Ovary (tissue), 9 donors: Measurements from ENCODE around the gene RSRC1. TPM values are rescaled to one million over a fixed set of nuclear protein-coding genes. Genes with fewer than 3 reads are reported as not detected.

Experiments used
- DNase-seq, 5 donors: peaks; one replicate each; pipeline ENCODE4 v3.0.0-alpha.2; 2019 to 2020
- H3K27ac ChIP-seq, 2 donors: fragments of 200-600 bp; one replicate each; pipeline versions ENCODE4 v1.5.1 to v1.8.0; 2019 to 2022
- H3K27me3 ChIP-seq: fragments of 200-600 bp; one replicate; pipeline ENCODE4 v1.8.0; 2022
- H3K36me3 ChIP-seq: fragments of 200-600 bp; sonication (generic); one replicate; pipeline ENCODE4 v1.5.1; 2019
- H3K4me1 ChIP-seq: one replicate; pipeline ENCODE4 v1.8.1; 2013; ENCODE audit warnings: mild to moderate bottlenecking, moderate library complexity; ENCODE audit not compliant: insufficient read depth
- H3K4me3 ChIP-seq: fragments of 200-600 bp; sonication (generic); one replicate; pipeline ENCODE4 v1.5.1; 2017
- H3K9me3 ChIP-seq, 2 donors: fragments of 200-600 bp in 1 of 2; sonication (generic) in 1 of 2; one replicate each; pipeline versions ENCODE4 v1.5.1 to v1.8.1; 2013 to 2019; ENCODE audit warnings: mild to moderate bottlenecking in 1 of 2, moderate library complexity in 1 of 2
- EP300 ChIP-seq: sonication (generic); formaldehyde crosslinking; IDR thresholded peaks from one replicate; pipeline ENCODE4 v1.6.1; 2017; ENCODE audit warnings: antibody characterized with exemption
- POLR2A ChIP-seq: fragments of 450-650 bp; IDR thresholded peaks from one replicate; pipeline ENCODE4 v1.6.1; 2017; ENCODE audit warnings: antibody characterized with exemption, mild to moderate bottlenecking, moderate library complexity
- WGBS, 3 donors: extraction: QIAGEN DNeasy Blood & Tissue Kit in 1 of 3; methylation state at CpG; one replicate each; pipeline versions ENCODE4 v1.1.5 to v1.1.7; 2013 to 2017; 5-methylcytosine and 5-hydroxymethylcytosine counted together
- intact Hi-C, 4 donors: fragments of 100-400 bp; cut with DNase I; formaldehyde crosslinking; loops; one replicate each; pipeline versions ENCODE4 v1.11.0 to v1.15.1; 2022 to 2023
- polyA plus RNA-seq, 2 donors: library from polyadenylated mRNA; stranded (reverse); fragments of 200-250 nt in 1 of 2; fragments of 350-450 nt in 1 of 2; fragmentation: Illumina TruSeq in 1 of 2; extraction: RNeasy Lipid Tissue Mini Kit (QIAGEN cat#74804) in 1 of 2; gene quantifications; one replicate each; pipeline ENCODE4 v1.2.3, GENCODE V29; 2013 to 2014
- total RNA-seq, 7 donors: library from RNA; depleted of rRNA in 2 of 7; stranded (reverse); fragments of >200 nt in 2 of 7; fragmentation: NEBNext Ultra II Directional in 3 of 7; extraction: Animal tissue kit (Norgen Biotek cat#: 25700) in 3 of 7; gene quantifications; one replicate each; pipeline versions ENCODE4 v1.1.0 to v1.2.4, GENCODE V29; 2016 to 2023
- TF ChIP-seq, protein P1 (sequence below), 3 donors: fragments of 450-650 bp in 2 of 3; fragments of 200-600 bp in 1 of 3; IDR thresholded peaks; one replicate each; pipeline versions ENCODE4 v1.5.1 to v1.8.0; 2016 to 2022; ENCODE audit warnings: antibody characterized with exemption in 3 of 3, mild to moderate bottlenecking in 1 of 3
- donor health status: DM: no; HTN: no; CAD: no; lungs with moderate emphysema.
- donor health status: DM: no; HTN: no; CAD: no.
- donor health status: Bipolar disorder and iron deficiency.
- donor health status: DM: yes; HTN: yes; CAD: no.
- donor health status: DM: no; HTN: no; CAD: no.
- donor health status: DM: yes; HTN: yes; CAD: no.

The RSRC1 gene
- total and polyA plus RNA-seq, 9 donors = 13.4 to 45.1 (median 31.8) TPM

DNA sequence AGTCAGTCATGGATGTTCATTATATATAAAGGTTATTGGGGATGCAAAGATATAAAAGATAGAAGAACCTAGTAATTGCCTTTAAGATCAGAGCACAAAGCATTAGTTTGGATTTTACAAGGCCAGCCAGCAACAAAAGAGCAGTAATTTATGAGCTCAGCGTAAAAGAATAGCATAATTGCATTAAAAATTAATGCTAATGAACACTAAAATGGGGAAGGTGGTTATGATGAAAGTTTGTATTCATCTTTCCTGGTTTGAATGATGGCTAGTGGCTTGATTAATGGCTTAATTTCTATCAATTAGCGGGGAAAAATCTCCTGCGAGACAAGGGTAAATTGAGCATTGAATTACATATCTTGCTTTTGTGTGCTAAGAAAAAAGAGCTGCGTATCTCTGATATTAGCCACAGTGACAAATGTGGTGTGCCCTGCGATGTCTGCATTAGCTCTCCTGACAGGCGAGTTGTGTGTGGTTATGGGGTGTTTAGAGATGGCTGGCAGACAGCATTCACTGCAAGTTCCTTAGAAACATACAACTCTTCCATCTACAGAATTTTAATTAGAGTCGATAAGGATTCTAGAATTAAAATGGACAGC, 418.3 kb downstream of the RSRC1 start:
- DNase-seq = no peak
- TF ChIP-seq EP300 = no peak
- TF ChIP-seq POLR2A = no peak
- TF ChIP-seq, protein P1, sequence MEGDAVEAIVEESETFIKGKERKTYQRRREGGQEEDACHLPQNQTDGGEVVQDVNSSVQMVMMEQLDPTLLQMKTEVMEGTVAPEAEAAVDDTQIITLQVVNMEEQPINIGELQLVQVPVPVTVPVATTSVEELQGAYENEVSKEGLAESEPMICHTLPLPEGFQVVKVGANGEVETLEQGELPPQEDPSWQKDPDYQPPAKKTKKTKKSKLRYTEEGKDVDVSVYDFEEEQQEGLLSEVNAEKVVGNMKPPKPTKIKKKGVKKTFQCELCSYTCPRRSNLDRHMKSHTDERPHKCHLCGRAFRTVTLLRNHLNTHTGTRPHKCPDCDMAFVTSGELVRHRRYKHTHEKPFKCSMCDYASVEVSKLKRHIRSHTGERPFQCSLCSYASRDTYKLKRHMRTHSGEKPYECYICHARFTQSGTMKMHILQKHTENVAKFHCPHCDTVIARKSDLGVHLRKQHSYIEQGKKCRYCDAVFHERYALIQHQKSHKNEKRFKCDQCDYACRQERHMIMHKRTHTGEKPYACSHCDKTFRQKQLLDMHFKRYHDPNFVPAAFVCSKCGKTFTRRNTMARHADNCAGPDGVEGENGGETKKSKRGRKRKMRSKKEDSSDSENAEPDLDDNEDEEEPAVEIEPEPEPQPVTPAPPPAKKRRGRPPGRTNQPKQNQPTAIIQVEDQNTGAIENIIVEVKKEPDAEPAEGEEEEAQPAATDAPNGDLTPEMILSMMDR (IDR thresholded peaks at IDR 0.05) = no peak
- Histone ChIP-seq H3K9me3 (no peaks in the 10 kb centered on the region), H3K4me1 (no peaks in the 10 kb centered on the region), H3K36me3 (no peaks in the 10 kb centered on the region), H3K27me3 (no peaks in the 10 kb centered on the region), H3K4me3 (no peak overlapping the region), H3K27ac (no peak overlapping the region)
- WGBS, 3 donors = 90 to 92% (median 90%) methylated on average over 7 of the region's 7 CpGs
- intact Hi-C loops = no loop called here

GRCh38 chr3:158531334-158531733, 421.4 kb downstream of the RSRC1 start:
- H3K4me3 ChIP-seq = no peak overlapping the region
- no peaks in the 10 kb centered on the region for H3K27me3 ChIP-seq
- H3K9me3 ChIP-seq = no peaks in the 10 kb centered on the region
- WGBS, 3 donors = 86 to 87% (median 87%) methylated on average over 5 of the region's 5 CpGs
- DNase-seq = no peak
- no peaks in the 10 kb centered on the region for H3K36me3 ChIP-seq
- H3K27ac ChIP-seq = no peak overlapping the region
- TF ChIP-seq, protein P1 (IDR thresholded peaks at IDR 0.05) = no peak
- TF ChIP-seq POLR2A = no peak
- TF ChIP-seq EP300 = no peak
- H3K4me1 ChIP-seq = no peaks in the 10 kb centered on the region
- intact Hi-C loops = no loop called here

GRCh38 chr3:158532099-158532734, 422.3 kb downstream of the RSRC1 start:
- TF ChIP-seq EP300 (no peak), POLR2A (no peak)
- TF ChIP-seq, protein P1 (IDR thresholded peaks at IDR 0.05) = no peak
- Histone ChIP-seq H3K36me3 (no peaks in the 10 kb centered on the region), H3K27me3 (no peaks in the 10 kb centered on the region), H3K4me1 (no peaks in the 10 kb centered on the region), H3K9me3 (no peaks in the 10 kb centered on the region), H3K27ac (no peak overlapping the region), H3K4me3 (no peak overlapping the region)
- intact Hi-C loops = no loop called here
- no peak for DNase-seq

GRCh38 chr3:158535918-158536317, 426.0 kb downstream of the RSRC1 start:
- no peak overlapping the region for H3K4me3 ChIP-seq
- no peak overlapping the region for H3K27ac ChIP-seq
- no peak for DNase-seq
- no peaks in the 10 kb centered on the region for H3K36me3 ChIP-seq
- TF ChIP-seq, protein P1 (IDR thresholded peaks at IDR 0.05) = no peak
- TF ChIP-seq POLR2A (no peak), EP300 (no peak)
- WGBS, 3 donors = 71 to 75% (median 74%) methylated on average over 2 of the region's 2 CpGs
- H3K27me3 ChIP-seq = no peaks in the 10 kb centered on the region
- intact Hi-C loops = no loop called here
- no peaks in the 10 kb centered on the region for H3K4me1 ChIP-seq
- H3K9me3 ChIP-seq = no peaks in the 10 kb centered on the region
